ENCODE results near the gene FGG.

Gene FGG

DNA sequence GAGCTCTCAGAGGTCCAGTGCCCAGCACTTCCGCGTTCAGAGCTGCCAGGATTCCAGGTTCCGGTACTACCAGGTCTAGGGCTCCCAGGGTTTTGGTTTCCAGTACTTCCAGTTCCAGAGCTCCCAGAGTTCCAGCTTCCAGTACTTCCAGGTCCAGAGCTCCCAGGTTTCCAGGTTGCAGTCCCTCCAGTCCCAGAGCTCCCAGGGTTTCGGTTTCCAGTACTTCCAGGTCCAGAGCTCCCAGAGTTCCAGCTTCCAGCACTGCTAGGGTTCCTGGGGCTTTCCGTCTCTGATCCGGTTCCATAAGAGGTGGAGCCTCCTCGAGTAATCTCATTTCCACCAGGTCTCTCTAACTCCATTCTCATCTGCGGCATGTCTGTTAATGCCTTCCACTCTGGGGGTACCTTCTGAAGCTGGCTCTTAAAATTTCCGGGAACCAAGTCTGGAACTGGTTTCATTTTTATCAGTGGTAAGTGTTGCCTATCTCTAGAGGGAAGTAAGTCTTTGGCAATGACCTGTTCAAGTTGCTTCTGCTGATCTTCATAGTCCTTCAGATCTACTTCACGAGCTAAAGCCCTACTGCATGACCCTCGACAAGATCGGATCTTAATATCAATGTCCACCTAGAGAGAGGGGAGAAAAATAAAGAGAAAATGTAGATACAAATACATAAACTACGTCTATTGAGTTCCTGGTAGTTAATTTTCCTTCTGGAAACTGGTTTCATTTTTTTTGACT lies 26.0 kb downstream of the FGG start:
- TF ChIP-seq CTCF (IDR thresholded peaks at IDR 0.05; ENCODE audit: insufficient read depth, low read length, missing control alignments), result no peak
- H3K4me3 ChIP-seq (ENCODE audit: low read depth, low read length), result no peak overlapping the region
- ChIA-PET CTCF (no interaction called here), POLR2A (no interaction called here)
- DNase-seq (ENCODE audit: low read depth, low spot score), result no peak

DNA sequence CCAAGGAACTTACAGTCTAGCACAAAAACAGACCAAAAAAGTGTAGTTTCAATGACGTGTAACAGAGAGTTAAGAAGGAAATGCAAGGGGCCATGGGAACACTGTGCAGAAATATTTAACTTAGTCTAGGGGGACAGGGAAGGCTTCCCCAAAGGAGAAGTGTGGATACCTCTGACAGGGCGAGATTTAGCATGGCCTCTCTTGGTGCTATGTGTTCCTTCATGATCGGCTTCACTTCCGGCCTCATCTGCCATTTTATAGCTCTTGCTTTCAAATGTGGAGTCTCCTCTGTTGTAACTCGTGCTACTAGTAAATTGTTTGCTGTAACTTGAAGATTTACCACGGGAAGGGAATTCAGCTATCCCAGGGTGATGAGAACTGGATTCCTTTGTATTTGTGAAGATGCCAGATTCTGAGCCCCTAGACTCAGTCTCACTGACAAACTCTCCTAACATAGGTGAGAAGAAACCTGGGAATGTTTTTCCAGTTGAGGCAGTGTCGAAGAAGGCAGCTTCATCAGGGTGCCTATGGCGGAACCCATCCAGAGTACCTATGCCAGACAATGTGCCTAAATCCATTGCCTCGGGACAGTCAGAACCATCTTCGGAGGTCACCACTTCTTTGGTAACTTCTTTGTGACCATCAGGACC lies 27.0 kb downstream of the FGG start:
- ChIA-PET CTCF (interaction anchor here (1.1 to 1.5 kb wide), 2 partner anchors 34 to 52 kb away, joined by 4 read pairs; no protein-coding TSS in a partner anchor), POLR2A (no interaction called here)
- no peak for DNase-seq (ENCODE audit: low read depth, low spot score)
- no peak overlapping the region for H3K4me3 ChIP-seq (ENCODE audit: low read depth, low read length)
- TF ChIP-seq CTCF (IDR thresholded peaks at IDR 0.05; ENCODE audit: insufficient read depth, low read length, missing control alignments), result no peak

- ChIA-PET POLR2A (no interaction called here), CTCF (interaction anchor here (0.9 kb wide), 1 partner anchor 29 kb away, joined by 3 read pairs; no protein-coding TSS in a partner anchor)
- no peak for DNase-seq (ENCODE audit: low read depth, low spot score)
- no peak for TF ChIP-seq CTCF (IDR thresholded peaks at IDR 0.05; ENCODE audit: insufficient read depth, low read length, missing control alignments)
- H3K4me3 ChIP-seq (ENCODE audit: low read depth, low read length), result no peak overlapping the region
Observed at GRCh38 chr4:154584259-154584658, 28.2 kb downstream of the FGG start.

- no peak for DNase-seq (ENCODE audit: low read depth, low spot score)
- H3K4me3 ChIP-seq (ENCODE audit: low read depth, low read length), result no peak overlapping the region
- ChIA-PET CTCF (no interaction called here), POLR2A (no interaction called here)
- TF ChIP-seq CTCF (IDR thresholded peaks at IDR 0.05; ENCODE audit: insufficient read depth, low read length, missing control alignments), result no peak
Observed at GRCh38 chr4:154583677-154584076, 28.8 kb downstream of the FGG start.

DNA sequence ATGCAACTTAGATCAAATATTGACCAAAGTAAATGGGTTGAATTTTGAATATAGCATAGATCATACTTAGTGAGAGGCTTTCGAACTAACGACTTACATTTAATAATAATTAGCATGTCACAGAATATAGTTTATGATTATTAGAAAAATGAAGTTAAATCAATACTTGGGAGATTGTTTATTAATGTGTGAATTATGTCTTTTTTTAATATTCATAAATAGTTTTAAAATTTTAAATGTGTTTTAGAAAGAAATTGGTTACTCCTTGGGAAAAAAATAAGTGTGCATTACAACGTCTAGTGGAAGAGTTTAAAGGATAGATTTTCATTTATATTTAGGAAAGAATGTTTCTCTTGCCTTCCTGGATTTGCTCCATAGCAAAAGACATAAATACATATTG lies 29.2 kb downstream of the FGG start:
- ChIA-PET POLR2A (no interaction called here), CTCF (no interaction called here)
- no peak overlapping the region for H3K4me3 ChIP-seq (ENCODE audit: low read depth, low read length)
- DNase-seq (ENCODE audit: low read depth, low spot score), result no peak
- TF ChIP-seq CTCF (IDR thresholded peaks at IDR 0.05; ENCODE audit: insufficient read depth, low read length, missing control alignments), result no peak

- ChIA-PET CTCF (no interaction called here), POLR2A (no interaction called here)
- no peak for TF ChIP-seq CTCF (IDR thresholded peaks at IDR 0.05; ENCODE audit: insufficient read depth, low read length, missing control alignments)
- DNase-seq (ENCODE audit: low read depth, low spot score), result no peak
- no peak overlapping the region for H3K4me3 ChIP-seq (ENCODE audit: low read depth, low read length)
Observed at GRCh38 chr4:154582723-154583122, 29.7 kb downstream of the FGG start.

Measured in AG04449 (cell line).